Aorta (tissue), 5 donors: ENCODE measurements around the gene TMEM109. TPM values are rescaled to one million over a fixed set of nuclear protein-coding genes. Genes with fewer than 3 reads are reported as not detected.

Source experiments
- ATAC-seq: fragments of 200-7000 bp; cut with Tn5 transposase; one replicate; pipeline ENCODE4 v1.9.1; 2022; ENCODE audit warnings: moderate library complexity; ENCODE audit not compliant: low FRiP score
- DNase-seq, 2 donors: peaks; one replicate each; pipeline ENCODE4 v3.0.0-alpha.2; 2020
- H3K27ac ChIP-seq, 2 donors: one replicate each; pipeline ENCODE4 v1.5.1; 2013; ENCODE audit warnings: low read length in 2 of 2, mild to moderate bottlenecking in 2 of 2, moderate library complexity in 2 of 2, control low read depth in 1 of 2, inconsistent platforms in 1 of 2, low read depth in 1 of 2
- H3K27me3 ChIP-seq, 2 donors: one replicate each; pipeline ENCODE4 v1.6.1; 2013; ENCODE audit warnings: control low read depth in 1 of 2, low read length in 1 of 2, mild to moderate bottlenecking in 1 of 2, moderate library complexity in 1 of 2; ENCODE audit not compliant: insufficient read depth in 2 of 2, control insufficient read depth in 1 of 2
- H3K36me3 ChIP-seq, 2 donors: one replicate each; pipeline ENCODE4 v1.6.1; 2013; ENCODE audit warnings: control low read depth in 1 of 2, low read length in 1 of 2, mild to moderate bottlenecking in 1 of 2; ENCODE audit not compliant: insufficient read depth in 2 of 2, control insufficient read depth in 1 of 2
- H3K4me1 ChIP-seq, 2 donors: one replicate each; pipeline ENCODE4 v1.6.1; 2013; ENCODE audit warnings: low read length in 2 of 2, control low read depth in 1 of 2, mild to moderate bottlenecking in 1 of 2, moderate library complexity in 1 of 2; ENCODE audit not compliant: insufficient read depth in 2 of 2, control insufficient read depth in 1 of 2
- H3K4me3 ChIP-seq, 2 donors: one replicate each; pipeline ENCODE4 v1.5.1; 2013; ENCODE audit warnings: low read length in 2 of 2, control low read depth in 1 of 2, mild to moderate bottlenecking in 1 of 2
- H3K9me3 ChIP-seq: one replicate; pipeline ENCODE4 v1.6.1; 2013; ENCODE audit warnings: mild to moderate bottlenecking, low read length; ENCODE audit not compliant: control insufficient read depth
- WGBS, 2 donors: extraction: QIAGEN DNeasy Blood & Tissue Kit; methylation state at CpG; one replicate each; pipeline ENCODE4 v1.1.7; 2013; 5-methylcytosine and 5-hydroxymethylcytosine counted together
- intact Hi-C, 2 donors: fragments of 100-400 bp; cut with DNase I; formaldehyde crosslinking; loops; one replicate each; pipeline versions ENCODE4 v1.14.2 to v1.15.0; 2022
- polyA plus RNA-seq, 2 donors: library from polyadenylated mRNA; stranded (reverse); fragments of 200-250 nt; gene quantifications; one replicate each; pipeline ENCODE4 v1.2.3, GENCODE V29; 2013
- total RNA-seq, 2 donors: library from RNA; stranded (reverse); fragmentation: NEBNext Ultra II Directional; extraction: Animal tissue kit (Norgen Biotek cat#: 25700); gene quantifications; one replicate each; pipeline ENCODE4 v1.2.1, GENCODE V29; 2021
- donor health status: healthy with polysubstance abuse.
- donor health status: Bipolar disorder and iron deficiency.
- donor health status: DM: no; HTN: no; CAD: no.
- donor health status: DM: no; HTN: no; CAD: no.
- donor health status: DM: yes; HTN: yes; CAD: no.

The TMEM109 gene
- total and polyA plus RNA-seq, 4 donors, result 82.4 to 148 (median 116) TPM

DNA sequence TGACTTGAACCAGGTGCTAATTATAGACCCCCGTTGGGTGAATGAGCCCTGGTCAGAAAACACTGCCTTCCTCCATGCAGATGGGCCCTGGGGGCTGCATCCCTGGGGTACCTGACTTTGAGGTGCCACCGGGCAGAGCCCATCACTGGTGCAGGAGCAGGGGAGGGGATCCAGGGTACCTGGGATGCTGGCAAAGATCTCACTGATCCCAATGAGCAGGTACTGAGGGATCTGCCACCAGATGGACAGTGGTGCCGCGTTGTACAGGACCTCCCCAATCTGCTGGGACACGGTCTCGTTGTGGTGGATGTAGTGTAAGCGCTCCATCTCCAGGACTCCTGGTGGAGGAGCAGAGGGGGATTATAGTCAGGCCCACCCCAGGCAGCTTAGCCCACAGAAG is 25.3 kb downstream of the TMEM109 start:
- ATAC-seq, result no peak
- no peaks in the 10 kb centered on the region for H3K9me3 ChIP-seq
- DNase-seq, result peak; percentile 16 to 55
- H3K4me3 ChIP-seq, result no peak overlapping the region
- no peaks in the 10 kb centered on the region for H3K27me3 ChIP-seq
- intact Hi-C loops, result no loop called here
- no peak overlapping the region for H3K27ac ChIP-seq
- WGBS, 2 donors, result 87% methylated on average over 7 of the region's 7 CpGs
- H3K36me3 ChIP-seq, result peaks cover 0 to 2% of the 10 kb centered on the region in 2 donors
- H3K4me1 ChIP-seq, result no peaks in the 10 kb centered on the region

DNA sequence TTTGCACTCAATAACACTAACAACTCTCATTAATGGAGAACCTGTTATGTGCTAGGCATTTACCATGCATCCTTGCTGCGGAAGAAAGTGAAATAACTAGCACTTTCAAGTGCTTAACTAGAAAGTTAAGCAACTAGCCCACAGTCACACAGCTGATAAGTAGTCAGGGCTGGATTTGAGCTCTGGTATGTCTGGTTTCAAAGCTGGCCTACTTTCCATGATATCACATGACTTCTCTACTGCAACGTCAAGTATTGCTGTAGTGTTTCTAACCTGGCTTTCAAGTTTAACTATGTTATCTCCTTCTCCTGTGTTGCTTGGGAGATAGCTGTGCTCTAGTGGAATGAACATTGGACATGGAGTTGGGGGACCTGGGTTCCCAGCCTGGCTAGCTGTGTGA is 25.9 kb downstream of the TMEM109 start:
- no peaks in the 10 kb centered on the region for H3K9me3 ChIP-seq
- ATAC-seq (no peak), DNase-seq (no peak)
- H3K4me1 ChIP-seq, result no peaks in the 10 kb centered on the region
- peaks cover 0 to 2% of the 10 kb centered on the region in 2 donors for H3K36me3 ChIP-seq
- H3K4me3 ChIP-seq, result no peak overlapping the region
- intact Hi-C loops, result no loop called here
- no peaks in the 10 kb centered on the region for H3K27me3 ChIP-seq
- 51 to 58% methylated on average over 2 of the region's 2 CpGs for WGBS, 2 donors
- H3K27ac ChIP-seq, result no peak overlapping the region

DNA sequence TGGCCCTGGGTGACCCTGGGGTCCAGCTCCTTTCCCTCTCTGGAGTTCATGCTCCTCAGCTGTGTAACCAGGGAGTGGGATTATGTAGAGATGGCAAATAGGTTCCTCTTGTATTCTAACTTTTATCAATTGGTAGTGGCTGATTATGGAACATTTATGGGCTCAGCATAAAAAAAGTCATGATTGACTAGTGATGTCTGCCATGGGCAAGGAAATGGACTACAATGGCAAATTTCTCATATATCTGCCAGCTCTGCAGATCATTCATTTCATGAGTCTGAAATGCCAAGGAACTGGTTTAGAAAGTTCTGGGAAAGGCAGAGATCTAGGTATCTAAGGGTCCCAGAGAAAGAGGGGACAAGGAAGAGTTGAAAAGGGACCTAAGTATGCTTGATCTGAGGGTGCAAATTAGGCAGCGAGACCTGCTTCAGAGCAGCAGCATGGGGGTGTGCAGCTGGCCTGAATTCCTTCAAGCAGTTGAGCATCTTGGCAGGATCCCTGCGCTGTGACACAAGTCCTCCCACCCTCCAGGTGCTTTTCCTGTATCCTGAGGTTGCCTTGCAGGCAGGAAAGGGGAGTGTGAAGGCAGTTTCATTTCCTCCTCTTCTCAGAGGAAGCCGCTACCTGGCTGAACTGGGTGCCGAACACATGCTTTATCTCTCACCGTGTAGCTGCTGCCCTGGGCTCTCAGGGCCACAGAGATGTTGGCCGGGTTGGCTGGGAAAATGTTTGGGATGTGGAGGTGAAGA is 27.6 kb downstream of the TMEM109 start:
- Histone ChIP-seq H3K4me3 (no peak overlapping the region), H3K27me3 (no peaks in the 10 kb centered on the region), H3K36me3 (peaks cover 0 to 2% of the 10 kb centered on the region in 2 donors), H3K4me1 (no peaks in the 10 kb centered on the region), H3K9me3 (no peaks in the 10 kb centered on the region), H3K27ac (no peak overlapping the region)
- no peak for ATAC-seq
- 93% methylated on average over 6 of the region's 6 CpGs for WGBS, 2 donors
- intact Hi-C loops, result no loop called here
- DNase-seq, result peak in 1 of 2 donors; percentile 20

DNA sequence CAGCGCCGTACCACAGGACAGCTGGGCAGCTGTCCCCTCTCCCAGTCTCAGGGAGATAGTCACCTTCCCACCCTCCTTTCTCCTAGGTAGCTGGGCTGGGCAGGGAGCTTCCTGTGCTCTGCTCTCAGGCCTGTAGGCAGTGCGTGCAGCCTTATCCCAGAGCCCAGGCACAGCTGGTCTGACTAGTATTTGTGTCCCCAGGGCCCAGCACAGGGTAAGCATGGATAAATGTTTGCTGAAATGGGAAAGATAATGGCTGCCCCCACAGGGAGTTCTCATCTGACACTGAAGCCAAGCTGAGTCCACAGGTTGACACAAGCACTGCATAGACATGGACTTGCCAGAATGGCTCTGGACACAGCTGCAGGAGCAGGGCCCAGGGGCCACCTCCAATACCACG is 28.3 kb downstream of the TMEM109 start:
- intact Hi-C loops, result no loop called here
- Histone ChIP-seq H3K9me3 (no peaks in the 10 kb centered on the region), H3K36me3 (peaks cover 0 to 2% of the 10 kb centered on the region in 2 donors), H3K4me1 (no peaks in the 10 kb centered on the region), H3K27me3 (no peaks in the 10 kb centered on the region), H3K4me3 (no peak overlapping the region), H3K27ac (no peak overlapping the region)
- no peak for ATAC-seq
- 95 to 98% methylated on average over 4 of the region's 4 CpGs for WGBS, 2 donors
- peak in 1 of 2 donors; percentile 49 for DNase-seq

DNA sequence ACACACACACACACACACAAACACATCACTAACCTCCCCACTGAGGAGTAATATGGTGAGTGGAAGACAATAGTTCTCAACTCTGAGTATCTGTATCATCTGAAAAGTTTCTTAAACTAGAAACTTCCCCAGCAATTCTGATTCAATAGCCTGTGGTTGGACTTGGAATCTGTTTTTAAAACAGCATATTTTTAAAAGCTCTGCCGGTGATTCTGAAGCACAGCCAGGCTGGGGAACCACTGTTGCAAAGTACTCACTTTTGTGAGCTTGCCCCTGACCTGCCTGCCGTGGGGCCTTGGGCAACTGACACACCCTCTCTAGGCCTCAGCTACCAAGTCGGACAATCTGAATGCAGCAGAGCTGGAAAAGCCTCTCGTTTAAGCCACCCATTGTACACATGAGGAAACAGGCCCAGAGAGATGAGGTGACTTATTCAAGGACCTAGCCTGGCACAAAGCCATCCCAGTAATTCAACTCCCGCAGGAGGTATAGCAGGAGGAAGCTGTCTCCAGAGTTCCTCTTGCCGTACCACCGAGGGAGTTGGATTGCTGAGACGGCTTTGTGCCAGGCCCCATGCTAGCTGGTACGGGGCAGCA is 29.1 kb downstream of the TMEM109 start:
- no peak overlapping the region for H3K4me3 ChIP-seq
- H3K4me1 ChIP-seq, result no peaks in the 10 kb centered on the region
- H3K27ac ChIP-seq, result no peak overlapping the region
- H3K27me3 ChIP-seq, result no peaks in the 10 kb centered on the region
- no peaks in the 10 kb centered on the region for H3K9me3 ChIP-seq
- intact Hi-C loops, result no loop called here
- DNase-seq (peak; percentile 17 to 50), ATAC-seq (no peak)
- WGBS, 2 donors, result 75 to 76% methylated on average over 9 of the region's 9 CpGs
- H3K36me3 ChIP-seq, result peaks cover 0 to 2% of the 10 kb centered on the region in 2 donors

DNA sequence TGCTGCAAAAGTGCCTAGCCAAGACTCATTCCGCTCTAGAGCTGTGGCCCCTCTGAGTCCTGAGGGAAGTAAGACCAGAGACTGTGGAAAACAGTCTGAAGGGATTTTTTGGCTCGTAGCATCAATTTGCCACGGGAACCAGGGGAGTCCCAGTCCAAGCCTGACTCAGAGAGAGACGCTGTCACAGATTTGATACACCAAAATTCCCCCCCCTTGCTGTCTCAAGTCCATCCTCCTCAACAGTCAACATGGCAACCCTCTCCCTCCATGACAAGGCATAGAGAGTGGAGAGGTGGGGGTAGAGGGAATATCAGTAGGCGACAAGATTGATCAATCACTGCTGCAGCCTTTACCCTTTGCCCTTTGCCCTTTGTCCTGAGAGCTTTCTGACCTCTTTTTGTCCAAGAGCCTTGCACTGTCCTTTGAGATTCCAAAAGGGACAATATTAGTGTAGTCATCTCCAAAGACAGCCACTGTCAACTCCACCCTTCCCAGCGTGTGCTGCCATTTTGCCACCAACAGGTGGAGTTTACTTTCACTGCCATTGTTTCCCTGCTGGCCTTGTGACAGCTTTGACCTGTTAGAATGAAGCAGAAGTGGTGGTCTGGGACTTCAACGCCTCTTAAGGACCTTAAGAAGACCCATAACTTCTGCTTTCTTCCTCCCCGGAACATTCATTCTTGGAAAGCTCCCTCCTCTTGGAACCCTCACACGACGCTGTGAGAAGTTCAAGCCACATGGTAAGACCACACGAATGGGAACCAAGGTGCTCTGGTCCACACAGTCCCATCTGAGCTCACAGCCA is 30.7 kb downstream of the TMEM109 start:
- WGBS, 2 donors, result 81 to 90% methylated on average over 11 of the region's 11 CpGs
- intact Hi-C loops, result loop anchor here in 1 of 2 donors (5.0 kb wide), 1 partner anchor 32 kb away; the partner anchor contains the start of gene TMEM109
- no peaks in the 10 kb centered on the region for H3K9me3 ChIP-seq
- DNase-seq (peak; percentile 20 to 33), ATAC-seq (no peak)
- H3K27me3 ChIP-seq, result no peaks in the 10 kb centered on the region
- no peak overlapping the region for H3K4me3 ChIP-seq
- H3K36me3 ChIP-seq, result no peaks in the 10 kb centered on the region
- no peaks in the 10 kb centered on the region for H3K4me1 ChIP-seq
- no peak overlapping the region for H3K27ac ChIP-seq

DNA sequence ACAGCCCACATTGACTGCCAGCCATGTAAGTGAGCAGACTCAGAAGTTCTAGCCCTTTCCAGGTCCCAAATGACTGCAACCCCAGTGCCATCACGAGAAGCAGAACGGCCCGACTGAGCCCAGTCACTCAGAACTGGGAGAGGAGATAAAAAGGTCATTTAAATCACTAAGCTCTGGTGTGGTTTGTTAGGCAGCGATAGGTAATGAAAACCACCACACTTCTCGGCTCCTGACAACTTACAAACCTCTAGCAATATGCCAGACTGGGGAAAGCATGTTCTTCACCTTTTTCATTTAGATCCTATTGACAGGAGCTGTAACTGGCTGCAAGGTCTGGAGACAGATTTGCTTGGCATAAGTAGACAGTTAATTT is 31.3 kb downstream of the TMEM109 start:
- no peak for ATAC-seq
- H3K4me1 ChIP-seq, result no peaks in the 10 kb centered on the region

DNA sequence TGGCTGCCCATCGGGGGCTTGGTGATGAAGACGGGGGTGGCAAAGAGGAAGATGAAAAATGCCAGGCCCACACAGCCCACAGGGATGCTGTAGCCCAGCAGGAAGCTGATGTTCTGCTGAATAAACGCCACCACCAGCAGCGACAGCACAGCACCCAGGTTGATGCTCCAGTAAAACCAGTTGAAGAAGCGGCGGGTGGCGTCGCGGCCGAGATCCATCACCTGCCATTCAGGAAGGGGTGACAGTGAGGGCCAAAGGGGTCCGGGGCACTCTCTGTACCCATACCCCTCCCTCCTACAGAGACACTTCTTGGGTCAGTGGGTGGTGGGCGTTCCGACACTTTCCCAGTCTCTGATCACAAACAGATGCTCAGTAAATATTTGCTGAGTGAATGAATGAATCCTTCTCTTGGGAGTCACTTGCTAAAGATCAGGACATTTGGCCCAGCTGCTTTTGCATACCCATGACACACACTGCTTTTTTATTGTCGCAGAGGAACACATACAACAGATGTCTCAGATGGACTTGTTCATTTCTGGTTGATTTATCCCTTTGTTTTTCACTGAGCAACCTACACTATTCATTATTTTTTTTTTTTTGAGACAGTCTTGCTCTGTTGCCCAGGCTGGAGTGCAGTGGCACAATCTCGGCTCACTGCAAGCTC is 32.8 kb downstream of the TMEM109 start:
- H3K27ac ChIP-seq, result no peak overlapping the region
- H3K4me3 ChIP-seq, result no peak overlapping the region
- H3K27me3 ChIP-seq, result no peaks in the 10 kb centered on the region
- H3K4me1 ChIP-seq, result no peaks in the 10 kb centered on the region
- H3K9me3 ChIP-seq, result no peaks in the 10 kb centered on the region
- ATAC-seq (no peak), DNase-seq (peak; percentile 40 to 73)
- intact Hi-C loops, result loop anchor here in 1 of 2 donors (5.0 kb wide), 1 partner anchor 34 kb away; the partner anchor contains the start of gene TMEM109
- WGBS, 2 donors, result 85 to 88% methylated on average over 15 of the region's 15 CpGs
- no peaks in the 10 kb centered on the region for H3K36me3 ChIP-seq

More for the DNA sequence above, 31.3 kb downstream of the TMEM109 start:
- intact Hi-C loops, result loop anchor here in 1 of 2 donors (5.0 kb wide), 1 partner anchor 33 kb away; the partner anchor contains the start of gene TMEM109
- no peak overlapping the region for H3K27ac ChIP-seq
- no peaks in the 10 kb centered on the region for H3K27me3 ChIP-seq
- no peak overlapping the region for H3K4me3 ChIP-seq
- no peaks in the 10 kb centered on the region for H3K36me3 ChIP-seq
- no peaks in the 10 kb centered on the region for H3K9me3 ChIP-seq
- 95 to 97% methylated on average over 5 of the region's 5 CpGs for WGBS, 2 donors
- peak in 1 of 2 donors; percentile 26 for DNase-seq
